Testis (tissue), 3 donors: Measurements from ENCODE around the gene NPR2. TPM values are rescaled to one million over a fixed set of nuclear protein-coding genes. Genes with fewer than 3 reads are reported as not detected.

Experiments used
- DNase-seq: peaks from one replicate; pipeline ENCODE4 v3.0.0-alpha.2; 2019
- H3K27ac ChIP-seq, 2 donors: fragments of 200-600 bp; sonication (generic); one replicate each; pipeline ENCODE4 v1.5.1; 2019
- H3K27me3 ChIP-seq: fragments of 200-600 bp; sonication (generic); one replicate; pipeline ENCODE4 v1.5.1; 2019
- H3K36me3 ChIP-seq: fragments of 200-600 bp; sonication (generic); one replicate; pipeline ENCODE4 v1.5.1; 2017; ENCODE audit warnings: low read depth; ENCODE audit errors: missing control alignments
- H3K4me1 ChIP-seq: fragments of 200-600 bp; sonication (generic); one replicate; pipeline ENCODE4 v1.5.1; 2019
- H3K4me3 ChIP-seq, 2 donors: fragments of 200-600 bp; sonication (generic); one replicate each; pipeline ENCODE4 v1.5.1; 2017 to 2019
- H3K9me3 ChIP-seq: fragments of 200-600 bp; sonication (generic); one replicate; pipeline ENCODE4 v1.5.1; 2017
- CTCF ChIP-seq, 3 experiments: fragments of 450-650 bp in 2 of 3; fragments of 200-600 bp in 1 of 3; sonication (generic) in 1 of 3; IDR thresholded peaks; one replicate each; pipeline ENCODE4 v1.5.1; 2016 to 2019; ENCODE audit warnings: antibody characterized with exemption in 3 of 3, mild to moderate bottlenecking in 2 of 3, moderate library complexity in 1 of 3
- POLR2A ChIP-seq: fragments of 450-650 bp; IDR thresholded peaks from one replicate; pipeline ENCODE4 v1.6.1; 2017; ENCODE audit warnings: antibody characterized with exemption, mild to moderate bottlenecking, moderate library complexity
- WGBS, 2 donors: methylation state at CpG; one replicate each; pipeline ENCODE4 v1.1.5; 2018; 5-methylcytosine and 5-hydroxymethylcytosine counted together
- intact Hi-C: fragments of 100-400 bp; cut with DNase I; formaldehyde crosslinking; loops from one replicate; pipeline ENCODE4 v1.15.1; 2023; ENCODE audit warnings: low total_unique reads
- polyA plus RNA-seq: library from polyadenylated mRNA; stranded (reverse); fragments of 350-450 nt; fragmentation: Illumina TruSeq; extraction: RNeasy Lipid Tissue Mini Kit (QIAGEN cat#74804); gene quantifications from one replicate; pipeline ENCODE4 v1.2.3, GENCODE V29; 2014; ENCODE audit warnings: low read depth, low replicate concordance; ENCODE audit not compliant: insufficient read depth
- total RNA-seq, 2 donors: library from RNA; depleted of rRNA; stranded (reverse); fragments of >200 nt; gene quantifications; one replicate each; pipeline ENCODE4 v1.2.3, GENCODE V29; 2016

Gene NPR2
- total and polyA plus RNA-seq, 3 donors from 2014 or later = 16.1 to 23.4 (median 18.5) TPM

GRCh38 chr9:35836595-35836994, 45.2 kb downstream of the NPR2 start:
- Histone ChIP-seq H3K27me3 (no peaks in the 10 kb centered on the region), H3K9me3 (no peaks in the 10 kb centered on the region), H3K4me1 (peaks cover 14% of the 10 kb centered on the region), H3K4me3 (no peak overlapping the region), H3K27ac (no peak overlapping the region), H3K36me3 (no peaks in the 10 kb centered on the region)
- TF ChIP-seq POLR2A = no peak
- TF ChIP-seq CTCF (IDR thresholded peaks at IDR 0.05) = no peak
- WGBS, 2 donors = 96 to 97% methylated on average over 5 of the region's 5 CpGs
- DNase-seq = no peak
- intact Hi-C loops = no loop called here

GRCh38 chr9:35839926-35840325, 48.5 kb downstream of the NPR2 start:
- Histone ChIP-seq H3K27me3 (no peaks in the 10 kb centered on the region), H3K9me3 (no peaks in the 10 kb centered on the region), H3K36me3 (no peaks in the 10 kb centered on the region), H3K27ac (no peak overlapping the region), H3K4me1 (peaks cover 7% of the 10 kb centered on the region), H3K4me3 (no peak overlapping the region)
- WGBS, 2 donors = 91 to 94% methylated on average over 5 of the region's 5 CpGs
- TF ChIP-seq POLR2A = no peak
- no peak for TF ChIP-seq CTCF (IDR thresholded peaks at IDR 0.05)
- DNase-seq = no peak
- intact Hi-C loops = no loop called here

GRCh38 chr9:35840881-35841644, 49.7 kb downstream of the NPR2 start:
- H3K36me3 ChIP-seq = no peaks in the 10 kb centered on the region
- DNase-seq = no peak
- H3K9me3 ChIP-seq = no peaks in the 10 kb centered on the region
- no peak for TF ChIP-seq CTCF (IDR thresholded peaks at IDR 0.05)
- no peak for TF ChIP-seq POLR2A
- H3K27ac ChIP-seq = no peak overlapping the region
- 94 to 96% methylated on average over 15 of the region's 15 CpGs for WGBS, 2 donors
- H3K4me1 ChIP-seq = peaks cover 18% of the 10 kb centered on the region
- H3K4me3 ChIP-seq = no peak overlapping the region
- no peaks in the 10 kb centered on the region for H3K27me3 ChIP-seq
- intact Hi-C loops = no loop called here

GRCh38 chr9:35841645-35841900, 50.2 kb downstream of the NPR2 start:
- Histone ChIP-seq H3K9me3 (no peaks in the 10 kb centered on the region), H3K27ac (no peak overlapping the region), H3K27me3 (no peaks in the 10 kb centered on the region), H3K36me3 (no peaks in the 10 kb centered on the region), H3K4me3 (no peak overlapping the region), H3K4me1 (peaks cover 23% of the 10 kb centered on the region)
- no peak for DNase-seq
- TF ChIP-seq CTCF (IDR thresholded peaks at IDR 0.05) (no peak), POLR2A (no peak)
- WGBS, 2 donors = 0 to 78% methylated on average over 1 to 5 of the region's 5 CpGs
- intact Hi-C loops = no loop called here
